Measurements from ENCODE around the gene SLC27A2.

The SLC27A2 gene

DNA sequence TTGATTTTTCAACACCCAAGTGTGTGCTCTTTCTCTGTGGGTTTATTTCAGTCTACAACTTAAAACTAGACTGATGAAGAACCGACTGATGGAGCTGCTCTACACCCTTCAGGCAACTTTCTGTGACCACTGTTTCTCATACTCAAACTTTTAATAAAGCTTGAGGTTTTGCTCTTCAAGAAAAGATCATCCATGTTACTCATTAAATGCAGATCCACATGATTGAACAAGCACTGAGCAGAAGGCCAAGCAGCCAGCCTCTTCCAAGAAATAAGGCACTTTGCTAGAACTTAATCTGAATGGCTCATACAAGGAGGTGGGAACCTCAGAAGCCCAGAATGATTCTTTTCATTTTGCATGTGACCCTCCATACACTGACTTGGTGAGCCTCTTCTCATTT is 8.7 kb downstream of the SLC27A2 start:
- TF ChIP-seq ZNF274 (IDR thresholded peaks at IDR 0.05; ENCODE audit: low read depth, low read length) (no peak), SUZ12 (IDR thresholded peaks at IDR 0.05; ENCODE audit: extremely low read depth, insufficient read depth, insufficient read length) (no peak), YY1 (IDR thresholded peaks at IDR 0.05; ENCODE audit: insufficient read depth, insufficient read length) (no peak)
- H3K4me3 ChIP-seq (ENCODE audit: insufficient read length, low read depth), result no peak overlapping the region
- no peaks in the 10 kb centered on the region for H3K27me3 ChIP-seq (ENCODE audit: insufficient read depth, insufficient read length)
- DNase-seq (ENCODE audit: low read depth, low spot score), result no peak
- H3K9me3 ChIP-seq (ENCODE audit: insufficient read depth, low read length), result no peaks in the 10 kb centered on the region
- H3K36me3 ChIP-seq (ENCODE audit: insufficient read depth, insufficient read length, low read length), result no peaks in the 10 kb centered on the region
- H3K9ac ChIP-seq (ENCODE audit: insufficient read length, low read depth), result no peak overlapping the region
- H3K4me1 ChIP-seq (ENCODE audit: insufficient read depth, insufficient read length), result no peaks in the 10 kb centered on the region

DNA sequence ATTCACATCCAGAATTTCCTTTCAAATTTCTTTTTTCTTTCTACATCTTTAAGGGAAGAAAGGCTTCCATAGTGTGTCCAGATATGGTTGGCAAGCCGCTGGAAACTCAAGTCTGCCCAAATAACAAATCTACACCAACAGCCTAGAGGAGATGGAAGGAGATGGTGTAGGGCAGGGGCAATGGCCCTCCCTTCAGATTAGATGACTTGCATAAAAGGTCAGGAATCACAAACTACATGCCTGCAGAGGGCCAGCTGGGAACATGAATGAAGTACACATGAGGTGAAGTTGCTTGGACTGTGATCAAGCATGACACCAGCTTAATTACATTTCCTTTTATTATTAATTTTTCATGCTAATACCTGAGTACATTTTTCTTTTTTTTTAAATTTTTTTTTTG is 10.2 kb downstream of the SLC27A2 start:
- Histone ChIP-seq H3K36me3 (ENCODE audit: insufficient read depth, insufficient read length, low read length) (no peaks in the 10 kb centered on the region), H3K9me3 (ENCODE audit: insufficient read depth, low read length) (no peaks in the 10 kb centered on the region), H3K4me1 (ENCODE audit: insufficient read depth, insufficient read length) (no peaks in the 10 kb centered on the region), H3K4me3 (ENCODE audit: insufficient read length, low read depth) (no peak overlapping the region), H3K9ac (ENCODE audit: insufficient read length, low read depth) (no peak overlapping the region), H3K27me3 (ENCODE audit: insufficient read depth, insufficient read length) (no peaks in the 10 kb centered on the region)
- TF ChIP-seq SUZ12 (IDR thresholded peaks at IDR 0.05; ENCODE audit: extremely low read depth, insufficient read depth, insufficient read length), result no peak
- no peak for TF ChIP-seq YY1 (IDR thresholded peaks at IDR 0.05; ENCODE audit: insufficient read depth, insufficient read length)
- no peak for TF ChIP-seq ZNF274 (IDR thresholded peaks at IDR 0.05; ENCODE audit: low read depth, low read length)
- no peak for DNase-seq (ENCODE audit: low read depth, low spot score)

DNA sequence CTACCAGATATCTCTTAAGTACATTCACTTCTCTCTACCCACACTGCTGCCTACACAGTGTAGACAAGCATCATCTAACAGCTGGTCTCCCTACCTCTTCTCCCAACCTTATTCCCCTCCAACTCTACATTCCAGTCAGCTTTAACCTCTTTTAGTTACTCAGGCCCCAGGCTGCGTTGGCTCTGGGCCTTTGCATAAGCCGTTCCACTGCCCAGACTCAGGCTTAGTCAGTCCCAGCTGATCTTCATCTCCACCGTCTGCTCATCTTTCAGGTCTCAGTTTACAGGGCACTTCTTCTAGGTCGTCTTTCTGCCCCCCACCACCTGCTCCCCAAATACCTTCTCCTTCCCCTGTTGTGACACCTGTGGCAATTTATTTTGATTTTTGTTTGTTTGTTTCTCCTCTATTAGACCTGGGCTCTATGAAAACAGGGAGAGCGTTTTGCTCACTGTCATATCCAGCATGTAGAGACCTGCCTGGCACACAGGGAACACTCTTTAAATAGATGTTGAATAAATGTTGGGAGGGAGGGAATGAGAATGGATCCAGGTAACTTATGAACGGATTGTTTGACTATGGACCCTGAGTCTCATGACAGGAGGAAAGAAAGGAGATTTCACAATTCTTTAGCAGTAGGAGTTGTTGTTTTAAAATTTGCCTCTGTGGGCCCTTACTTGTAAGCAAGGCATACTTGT is 11.1 kb downstream of the SLC27A2 start:
- H3K4me1 ChIP-seq (ENCODE audit: insufficient read depth, insufficient read length), result no peaks in the 10 kb centered on the region
- no peak overlapping the region for H3K9ac ChIP-seq (ENCODE audit: insufficient read length, low read depth)
- no peak for DNase-seq (ENCODE audit: low read depth, low spot score)
- H3K9me3 ChIP-seq (ENCODE audit: insufficient read depth, low read length), result no peaks in the 10 kb centered on the region
- TF ChIP-seq SUZ12 (IDR thresholded peaks at IDR 0.05; ENCODE audit: extremely low read depth, insufficient read depth, insufficient read length) (no peak), YY1 (IDR thresholded peaks at IDR 0.05; ENCODE audit: insufficient read depth, insufficient read length) (no peak), ZNF274 (IDR thresholded peaks at IDR 0.05; ENCODE audit: low read depth, low read length) (no peak)
- H3K27me3 ChIP-seq (ENCODE audit: insufficient read depth, insufficient read length), result no peaks in the 10 kb centered on the region
- H3K36me3 ChIP-seq (ENCODE audit: insufficient read depth, insufficient read length, low read length), result no peaks in the 10 kb centered on the region
- H3K4me3 ChIP-seq (ENCODE audit: insufficient read length, low read depth), result no peak overlapping the region

DNA sequence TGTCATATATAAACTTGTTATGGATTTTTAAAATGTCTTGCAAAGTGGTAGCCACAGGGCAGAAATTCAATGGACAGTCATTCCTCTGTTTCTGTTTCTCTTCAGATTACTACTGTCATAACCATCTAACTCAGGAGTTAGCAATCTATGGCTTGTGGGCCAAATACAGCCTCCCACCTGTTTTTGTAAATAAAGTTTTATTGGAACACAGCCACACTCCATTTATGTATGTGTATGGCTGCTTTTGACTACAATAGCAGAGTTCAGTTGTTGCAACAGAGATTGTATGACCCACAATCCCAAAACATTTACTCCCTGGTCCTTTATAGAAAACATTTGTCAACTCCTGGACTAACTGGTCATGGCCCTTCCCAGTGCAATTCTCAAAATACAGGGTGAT is 20.0 kb downstream of the SLC27A2 start:
- Histone ChIP-seq H3K4me3 (ENCODE audit: insufficient read length, low read depth) (no peak overlapping the region), H3K27me3 (ENCODE audit: insufficient read depth, insufficient read length) (no peaks in the 10 kb centered on the region)
- TF ChIP-seq ZNF274 (IDR thresholded peaks at IDR 0.05; ENCODE audit: low read depth, low read length), result no peak
- no peak for TF ChIP-seq YY1 (IDR thresholded peaks at IDR 0.05; ENCODE audit: insufficient read depth, insufficient read length)
- no peak for TF ChIP-seq SUZ12 (IDR thresholded peaks at IDR 0.05; ENCODE audit: extremely low read depth, insufficient read depth, insufficient read length)

DNA sequence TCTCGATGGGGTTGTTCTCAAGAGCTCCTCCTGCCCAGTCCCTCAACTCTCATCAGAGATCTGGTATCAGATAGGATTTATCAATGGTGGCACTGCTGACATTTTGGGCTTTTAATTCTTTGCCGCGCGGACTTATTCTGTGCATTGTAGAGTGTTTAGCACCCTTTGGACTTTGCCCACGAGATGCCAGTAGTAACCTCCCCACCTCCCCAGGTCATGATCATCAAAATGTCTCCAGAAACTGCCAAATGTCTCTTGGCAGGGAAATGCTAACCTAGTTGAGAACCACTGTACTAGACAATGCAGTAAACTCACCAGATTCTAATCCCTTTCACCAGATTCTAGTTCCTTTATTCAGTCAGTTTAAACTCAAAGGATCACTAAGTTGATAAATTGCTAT is 24.0 kb downstream of the SLC27A2 start:
- no peaks in the 10 kb centered on the region for H3K9me3 ChIP-seq (ENCODE audit: insufficient read depth, low read length)
- no peaks in the 10 kb centered on the region for H3K36me3 ChIP-seq (ENCODE audit: insufficient read depth, insufficient read length, low read length)
- no peak for DNase-seq (ENCODE audit: low read depth, low spot score)
- H3K27me3 ChIP-seq (ENCODE audit: insufficient read depth, insufficient read length), result no peaks in the 10 kb centered on the region
- no peak for TF ChIP-seq YY1 (IDR thresholded peaks at IDR 0.05; ENCODE audit: insufficient read depth, insufficient read length)
- no peak for TF ChIP-seq SUZ12 (IDR thresholded peaks at IDR 0.05; ENCODE audit: extremely low read depth, insufficient read depth, insufficient read length)
- TF ChIP-seq ZNF274 (IDR thresholded peaks at IDR 0.05; ENCODE audit: low read depth, low read length), result no peak
- no peak overlapping the region for H3K9ac ChIP-seq (ENCODE audit: insufficient read length, low read depth)
- H3K4me3 ChIP-seq (ENCODE audit: insufficient read length, low read depth), result no peak overlapping the region
- H3K4me1 ChIP-seq (ENCODE audit: insufficient read depth, insufficient read length), result no peaks in the 10 kb centered on the region

More for the DNA sequence above, 20.0 kb downstream of the SLC27A2 start:
- H3K4me1 ChIP-seq (ENCODE audit: insufficient read depth, insufficient read length), result no peaks in the 10 kb centered on the region
- no peak overlapping the region for H3K9ac ChIP-seq (ENCODE audit: insufficient read length, low read depth)
- no peaks in the 10 kb centered on the region for H3K9me3 ChIP-seq (ENCODE audit: insufficient read depth, low read length)
- DNase-seq (ENCODE audit: low read depth, low spot score), result no peak
- H3K36me3 ChIP-seq (ENCODE audit: insufficient read depth, insufficient read length, low read length), result no peaks in the 10 kb centered on the region

DNA sequence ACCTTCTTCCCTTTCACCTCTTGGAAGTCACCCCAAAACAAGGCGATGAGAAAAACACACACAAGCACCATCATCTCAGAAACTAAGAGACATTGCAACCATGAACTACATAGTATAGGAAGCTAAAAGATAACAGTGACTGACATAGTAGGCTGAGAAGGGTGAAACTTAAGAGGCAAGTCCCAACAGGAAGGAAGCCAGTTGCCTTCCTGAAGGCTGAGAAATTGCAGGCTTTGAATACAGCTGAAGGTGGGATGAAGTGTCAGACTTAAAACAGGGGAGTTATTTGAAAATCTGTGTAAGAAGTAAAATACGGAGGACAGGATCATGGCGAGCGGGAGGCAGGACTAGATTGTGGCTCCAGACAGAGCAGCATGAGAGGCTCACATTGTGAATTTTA is 27.8 kb downstream of the SLC27A2 start:
- TF ChIP-seq SUZ12 (IDR thresholded peaks at IDR 0.05; ENCODE audit: extremely low read depth, insufficient read depth, insufficient read length) (no peak), ZNF274 (IDR thresholded peaks at IDR 0.05; ENCODE audit: low read depth, low read length) (no peak), YY1 (IDR thresholded peaks at IDR 0.05; ENCODE audit: insufficient read depth, insufficient read length) (no peak)

DNA sequence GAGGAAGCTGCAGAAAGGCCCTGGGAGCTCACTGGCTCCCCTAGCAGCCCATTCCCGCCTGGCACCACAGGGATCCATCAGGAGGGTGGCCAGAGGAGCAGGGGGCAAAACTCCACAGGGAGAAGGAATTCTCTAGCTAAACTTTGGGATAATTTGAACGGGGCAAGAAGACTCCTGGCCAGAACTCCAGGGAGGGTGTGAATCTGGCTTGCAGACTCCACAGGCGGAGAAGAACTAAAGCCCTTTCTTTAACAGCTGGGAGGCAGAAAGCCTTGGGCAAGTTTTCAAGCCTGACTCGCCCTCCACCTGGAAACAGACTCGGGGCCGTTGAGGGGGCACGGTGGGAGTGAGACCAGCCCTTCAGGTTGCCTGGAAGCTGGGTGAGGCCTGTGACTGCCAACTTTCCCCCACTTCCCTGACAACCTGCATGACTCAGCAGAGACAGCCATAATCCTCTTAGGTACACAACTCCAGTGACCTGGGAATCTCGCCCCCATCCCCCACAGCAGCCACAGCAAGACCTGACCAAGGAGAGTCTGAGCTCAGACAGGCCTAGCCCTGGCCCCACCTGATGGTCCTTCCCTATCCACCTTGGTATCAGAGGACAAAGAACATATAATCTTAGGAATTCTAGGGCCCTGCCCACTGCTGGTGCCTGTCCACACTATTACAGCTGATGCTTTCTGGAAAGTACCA is 28.6 kb downstream of the SLC27A2 start:
- TF ChIP-seq SUZ12 (IDR thresholded peaks at IDR 0.05; ENCODE audit: extremely low read depth, insufficient read depth, insufficient read length), result no peak
- no peak for TF ChIP-seq ZNF274 (IDR thresholded peaks at IDR 0.05; ENCODE audit: low read depth, low read length)
- TF ChIP-seq YY1 (IDR thresholded peaks at IDR 0.05; ENCODE audit: insufficient read depth, insufficient read length), result no peak
- H3K36me3 ChIP-seq (ENCODE audit: insufficient read depth, insufficient read length, low read length), result no peaks in the 10 kb centered on the region
- no peak overlapping the region for H3K4me3 ChIP-seq (ENCODE audit: insufficient read length, low read depth)
- H3K27me3 ChIP-seq (ENCODE audit: insufficient read depth, insufficient read length), result no peaks in the 10 kb centered on the region
- peak; percentile 2 for DNase-seq (ENCODE audit: low read depth, low spot score)
- no peaks in the 10 kb centered on the region for H3K4me1 ChIP-seq (ENCODE audit: insufficient read depth, insufficient read length)
- no peak overlapping the region for H3K9ac ChIP-seq (ENCODE audit: insufficient read length, low read depth)
- H3K9me3 ChIP-seq (ENCODE audit: insufficient read depth, low read length), result peaks cover 5% of the 10 kb centered on the region; the same call in 1 of the 2 replicates

More for the DNA sequence above, 27.8 kb downstream of the SLC27A2 start:
- Histone ChIP-seq H3K4me1 (ENCODE audit: insufficient read depth, insufficient read length) (no peaks in the 10 kb centered on the region), H3K9ac (ENCODE audit: insufficient read length, low read depth) (no peak overlapping the region), H3K9me3 (ENCODE audit: insufficient read depth, low read length) (peaks cover 5% of the 10 kb centered on the region; the same call in 1 of the 2 replicates), H3K27me3 (ENCODE audit: insufficient read depth, insufficient read length) (no peaks in the 10 kb centered on the region), H3K36me3 (ENCODE audit: insufficient read depth, insufficient read length, low read length) (no peaks in the 10 kb centered on the region), H3K4me3 (ENCODE audit: insufficient read length, low read depth) (no peak overlapping the region)
- DNase-seq (ENCODE audit: low read depth, low spot score), result no peak
